B cell (primary cell): ENCODE data around the gene BMERB1. TPM values are rescaled to one million over a fixed set of nuclear protein-coding genes. Genes with fewer than 3 reads are reported as not detected.

Source experiments
- ATAC-seq: fragments of 200-7000 bp; cut with Tn5 transposase; one replicate; pipeline ENCODE4 v1.10.0; 2021; ENCODE audit warnings: low read depth, mild to moderate bottlenecking, moderate number of reproducible peaks, moderate library complexity
- CTCF ChIA-PET: fragments of 350-600 bp; sonication (Branson Sonifier 250); formaldehyde crosslinking; loops from one replicate; lab custom pipeline; 2021; ENCODE audit warnings: antibody characterized with exemption, inconsistent platforms; lab: Charles Lee
- POLR2A ChIA-PET: fragments of 350-600 bp; sonication (Branson Sonifier 250); formaldehyde crosslinking; loops from one replicate; lab custom pipeline; 2021; ENCODE audit warnings: antibody characterized with exemption; lab: Charles Lee
- DNase-seq: peaks from one replicate; pipeline ENCODE4 v3.0.0; 2013
- H2AFZ ChIP-seq: 2 replicates; pipeline ENCODE4 v1.6.1; 2012; ENCODE audit warnings: mild to moderate bottlenecking, low read depth, low read length; ENCODE audit not compliant: insufficient read depth, poor library complexity, severe bottlenecking
- H3K27ac ChIP-seq, 2 donors: 1 replicate in 1 of 2; 2 replicates in 1 of 2; pipeline ENCODE4 v1.5.1; 2012 to 2013; ENCODE audit warnings: low read length in 2 of 2, mild to moderate bottlenecking in 2 of 2, moderate library complexity in 1 of 2
- H3K27me3 ChIP-seq, 4 experiments: fragments of 200-600 bp in 1 of 4; sonication (generic) in 1 of 4; replicated peaks in 1 of 4; 1 replicate in 2 of 4; 2 replicates in 2 of 4; pipeline versions ENCODE4 v1.6.1 to v1.7.0; 2013 to 2016; ENCODE audit warnings: low read length in 3 of 4, mild to moderate bottlenecking in 2 of 4, mixed read lengths in 1 of 4, moderate library complexity in 1 of 4; ENCODE audit not compliant: insufficient read depth in 4 of 4, control insufficient read depth in 3 of 4; ENCODE audit errors: control extremely low read depth in 1 of 4
- H3K36me3 ChIP-seq, 2 experiments: replicated peaks in 1 of 2; 1 replicate in 1 of 2; 2 replicates in 1 of 2; pipeline versions ENCODE4 v1.6.1 to v1.7.1; 2013; ENCODE audit warnings: low read length in 1 of 2; ENCODE audit not compliant: insufficient read depth in 2 of 2, control insufficient read depth in 1 of 2; ENCODE audit errors: control extremely low read depth in 1 of 2, extremely low read depth in 1 of 2
- H3K4me1 ChIP-seq, 2 donors: fragments of 200-600 bp in 1 of 2; sonication (generic) in 1 of 2; 1 replicate in 1 of 2; 2 replicates in 1 of 2; pipeline versions ENCODE4 v1.5.1 to v1.6.1; 2013 to 2017; ENCODE audit warnings: low read length in 2 of 2; ENCODE audit not compliant: control insufficient read depth in 2 of 2, insufficient read depth in 2 of 2
- H3K4me2 ChIP-seq: replicated peaks from 2 replicates; pipeline ENCODE3; 2012; ENCODE audit warnings: mild to moderate bottlenecking, low read depth, low read length; ENCODE audit not compliant: poor library complexity, severe bottlenecking
- H3K4me3 ChIP-seq, 5 experiments: fragments of 200-600 bp in 1 of 5; sonication (generic) in 1 of 5; 1 replicate in 3 of 5; 2 replicates in 2 of 5; pipeline versions ENCODE4 v1.5.1 to v1.7.0; 2011 to 2016; ENCODE audit warnings: low read length in 4 of 5, mild to moderate bottlenecking in 4 of 5, low read depth in 2 of 5, control low read depth in 1 of 5, moderate library complexity in 1 of 5; ENCODE audit not compliant: insufficient read depth in 1 of 5; ENCODE audit errors: control extremely low read depth in 1 of 5, extremely low read depth in 1 of 5
- H3K79me2 ChIP-seq: fragments of 200-600 bp; sonication (generic); one replicate; pipeline ENCODE4 v1.6.0; 2016; ENCODE audit warnings: low read length; ENCODE audit not compliant: control insufficient read depth, insufficient read depth
- H3K9ac ChIP-seq: fragments of 200-600 bp; sonication (generic); 2 replicates; pipeline ENCODE4 v1.6.1; 2017; ENCODE audit warnings: mild to moderate bottlenecking, low read length, moderate library complexity
- H3K9me3 ChIP-seq, 3 donors: one replicate each; pipeline versions ENCODE4 v1.6.1 to v1.7.1; 2013; ENCODE audit warnings: low read length in 2 of 3; ENCODE audit not compliant: control insufficient read depth in 2 of 3, insufficient read depth in 1 of 3; ENCODE audit errors: control extremely low read depth in 1 of 3
- H4K20me1 ChIP-seq: 2 replicates; pipeline ENCODE4 v1.6.0; 2012; ENCODE audit warnings: mild to moderate bottlenecking, low read length; ENCODE audit not compliant: insufficient read depth, control insufficient read depth, poor library complexity, severe bottlenecking
- H3K27ac Mint-ChIP-seq: one replicate; pipeline ENCODE4 v1.8.0; 2021; ENCODE audit warnings: mixed read lengths
- H3K27me3 Mint-ChIP-seq: one replicate; pipeline ENCODE4 v1.8.0; 2021; ENCODE audit warnings: mixed read lengths
- H3K4me1 Mint-ChIP-seq: one replicate; pipeline ENCODE4 v1.8.0; 2021; ENCODE audit warnings: mixed read lengths
- H3K4me3 Mint-ChIP-seq: one replicate; pipeline ENCODE4 v1.8.0; 2021; ENCODE audit warnings: mixed read lengths
- H3K9me3 Mint-ChIP-seq: one replicate; pipeline ENCODE4 v1.8.0; 2022; ENCODE audit warnings: mixed read lengths; ENCODE audit not compliant: insufficient read depth
- EZH2 ChIP-seq: IDR thresholded peaks from 2 replicates; pipeline ENCODE4 v1.6.1; 2012; ENCODE audit warnings: borderline replicate concordance, low read depth, mild to moderate bottlenecking, moderate library complexity, low read length; ENCODE audit not compliant: insufficient read depth, poor library complexity, severe bottlenecking
- WGBS: methylation state at CpG from one replicate; pipeline ENCODE4 v1.1.5; 2013; ENCODE audit warnings: missing lambda C conversion rate; ENCODE audit not compliant: insufficient coverage; 5-methylcytosine and 5-hydroxymethylcytosine counted together
- intact Hi-C: fragments of 100-400 bp; cut with micrococcal nuclease; formaldehyde crosslinking; loops from one replicate; pipeline ENCODE4 v1.10.0; 2022
- polyA plus RNA-seq: library from polyadenylated mRNA; depleted of rRNA; stranded (reverse); fragments of >200 nt; gene quantifications from 2 replicates; pipeline ENCODE4 v1.2.3, GENCODE V29; 2012
- total RNA-seq, 2 donors: library from RNA; stranded (reverse); fragments of 120-200 nt in 1 of 2; gene quantifications; 1 replicate in 1 of 2; 2 replicates in 1 of 2; pipeline versions ENCODE4 v1.2.3 to v1.2.4, GENCODE V29; 2013 to 2022
- TF ChIP-seq, protein P1 (sequence below): fragments of 200-600 bp; IDR thresholded peaks from one replicate; pipeline ENCODE4 v1.8.0; 2022; ENCODE audit warnings: antibody characterized with exemption, mild to moderate bottlenecking

Gene BMERB1
- total and polyA plus RNA-seq, 2 donors (not counting 1 experiment from before 2014, with no cell fraction given), result 2.2 to 11.2 TPM

GRCh38 chr16:15547768-15548096 is 113.3 kb downstream of the BMERB1 start:
- CTCF ChIA-PET, result no interaction called here
- intact Hi-C loops, result no loop called here
- Mint-ChIP-seq H3K4me3 (no peak overlapping the region), H3K9me3 (no peaks in the 10 kb centered on the region), H3K27ac (no peak overlapping the region), H3K27me3 (no peaks in the 10 kb centered on the region), H3K4me1 (peaks cover 3% of the 10 kb centered on the region)
- no peaks in the 10 kb centered on the region for H3K79me2 ChIP-seq
- ATAC-seq (no peak), DNase-seq (no peak)
- WGBS, result 98% methylated on average over 6 of the region's 6 CpGs
- H3K9ac ChIP-seq, result no peak overlapping the region
- H3K27ac ChIP-seq, result no peak overlapping the region
- peaks cover 0 to 13% (median 4%) of the 10 kb centered on the region in 3 donors for H3K9me3 ChIP-seq
- no peaks in the 10 kb centered on the region for H3K27me3 ChIP-seq
- H3K4me2 ChIP-seq, result no peak overlapping the region
- no peaks in the 10 kb centered on the region for H4K20me1 ChIP-seq
- POLR2A ChIA-PET, result no interaction called here
- TF ChIP-seq, protein P1, sequence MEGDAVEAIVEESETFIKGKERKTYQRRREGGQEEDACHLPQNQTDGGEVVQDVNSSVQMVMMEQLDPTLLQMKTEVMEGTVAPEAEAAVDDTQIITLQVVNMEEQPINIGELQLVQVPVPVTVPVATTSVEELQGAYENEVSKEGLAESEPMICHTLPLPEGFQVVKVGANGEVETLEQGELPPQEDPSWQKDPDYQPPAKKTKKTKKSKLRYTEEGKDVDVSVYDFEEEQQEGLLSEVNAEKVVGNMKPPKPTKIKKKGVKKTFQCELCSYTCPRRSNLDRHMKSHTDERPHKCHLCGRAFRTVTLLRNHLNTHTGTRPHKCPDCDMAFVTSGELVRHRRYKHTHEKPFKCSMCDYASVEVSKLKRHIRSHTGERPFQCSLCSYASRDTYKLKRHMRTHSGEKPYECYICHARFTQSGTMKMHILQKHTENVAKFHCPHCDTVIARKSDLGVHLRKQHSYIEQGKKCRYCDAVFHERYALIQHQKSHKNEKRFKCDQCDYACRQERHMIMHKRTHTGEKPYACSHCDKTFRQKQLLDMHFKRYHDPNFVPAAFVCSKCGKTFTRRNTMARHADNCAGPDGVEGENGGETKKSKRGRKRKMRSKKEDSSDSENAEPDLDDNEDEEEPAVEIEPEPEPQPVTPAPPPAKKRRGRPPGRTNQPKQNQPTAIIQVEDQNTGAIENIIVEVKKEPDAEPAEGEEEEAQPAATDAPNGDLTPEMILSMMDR, result no peak
- TF ChIP-seq EZH2, result no peak
- H3K4me3 ChIP-seq, result no peak overlapping the region
- no peaks in the 10 kb centered on the region for H3K36me3 ChIP-seq
- no peaks in the 10 kb centered on the region for H3K4me1 ChIP-seq
- no peak overlapping the region for H2AFZ ChIP-seq

- no peaks in the 10 kb centered on the region for H3K27me3 ChIP-seq
- H3K4me3 Mint-ChIP-seq, result no peak overlapping the region
- no peak overlapping the region for H3K27ac ChIP-seq
- peak overlapping the region; percentile 46 for H3K27ac Mint-ChIP-seq
- intact Hi-C loops, result no loop called here
- no peak overlapping the region for H3K9ac ChIP-seq
- H3K4me1 Mint-ChIP-seq, result peaks cover 3% of the 10 kb centered on the region
- DNase-seq (no peak), ATAC-seq (no peak)
- H2AFZ ChIP-seq, result no peak overlapping the region
- TF ChIP-seq, protein P1, result no peak
- no peak for TF ChIP-seq EZH2
- CTCF ChIA-PET, result no interaction called here
- no peak overlapping the region for H3K4me3 ChIP-seq
- no peaks in the 10 kb centered on the region for H4K20me1 ChIP-seq
- no peak overlapping the region for H3K4me2 ChIP-seq
- H3K79me2 ChIP-seq, result no peaks in the 10 kb centered on the region
- peaks cover 0 to 5% (median 0%) of the 10 kb centered on the region in 3 donors for H3K9me3 ChIP-seq
- 100% methylated on average over 1 of the region's 3 CpGs for WGBS
- no peaks in the 10 kb centered on the region for H3K27me3 Mint-ChIP-seq
- no peaks in the 10 kb centered on the region for H3K4me1 ChIP-seq
- POLR2A ChIA-PET, result no interaction called here
- H3K9me3 Mint-ChIP-seq, result no peaks in the 10 kb centered on the region
- no peaks in the 10 kb centered on the region for H3K36me3 ChIP-seq
These were observed 114.1 kb downstream of the BMERB1 start for GRCh38 chr16:15548482-15548891.
